Activated naive CD8-positive, alpha-beta T cell treated with anti-CD3 and anti-CD28 coated beads for 36 hours (primary cell): ENCODE results near the gene PPP1R7. TPM values are rescaled to one million over a fixed set of nuclear protein-coding genes. Genes with fewer than 3 reads are reported as not detected.

Experiments
- DNase-seq: peaks from one replicate; pipeline ENCODE4 v3.0.0; 2021
- H3K27ac Mint-ChIP-seq: one replicate; pipeline ENCODE4 v1.8.0; 2022; ENCODE audit warnings: mild to moderate bottlenecking, moderate library complexity, mixed read lengths
- H3K27me3 Mint-ChIP-seq: one replicate; pipeline ENCODE4 v1.8.0; 2022; ENCODE audit warnings: mild to moderate bottlenecking, mixed read lengths
- H3K36me3 Mint-ChIP-seq: one replicate; pipeline ENCODE4 v1.8.0; 2021; ENCODE audit warnings: mild to moderate bottlenecking, mixed read lengths
- H3K4me1 Mint-ChIP-seq: one replicate; pipeline ENCODE4 v1.8.0; 2021; ENCODE audit warnings: mixed read lengths
- H3K4me3 Mint-ChIP-seq: one replicate; pipeline ENCODE4 v1.8.0; 2022; ENCODE audit warnings: mild to moderate bottlenecking, moderate library complexity, mixed read lengths
- H3K9me3 Mint-ChIP-seq: one replicate; pipeline ENCODE4 v1.8.0; 2022; ENCODE audit warnings: mixed read lengths
- total RNA-seq, 2 experiments: library from RNA; stranded (reverse); gene quantifications; one replicate each; pipeline ENCODE4 v1.2.3, GENCODE V29; 2021

PPP1R7 gene
- total RNA-seq, 2 experiments from 2014 or later: 80.4 to 85.1 TPM

- DNase-seq: no peak
- Mint-ChIP-seq H3K27me3 (no peaks in the 10 kb centered on the region), H3K36me3 (peaks cover 12% of the 10 kb centered on the region), H3K27ac (no peak overlapping the region), H3K4me1 (peaks cover 12% of the 10 kb centered on the region), H3K4me3 (no peak overlapping the region), H3K9me3 (no peaks in the 10 kb centered on the region)
Observed at GRCh38 chr2:241159116-241159515, 8.8 kb downstream of the PPP1R7 start.

GRCh38 chr2:241160318-241160717, 10.1 kb downstream of the PPP1R7 start:
- Mint-ChIP-seq H3K36me3 (peaks cover 9% of the 10 kb centered on the region), H3K9me3 (no peaks in the 10 kb centered on the region), H3K27me3 (no peaks in the 10 kb centered on the region), H3K4me1 (peaks cover 9% of the 10 kb centered on the region), H3K4me3 (no peak overlapping the region), H3K27ac (no peak overlapping the region)
- DNase-seq: no peak

- Mint-ChIP-seq H3K36me3 (peaks cover 11% of the 10 kb centered on the region), H3K4me1 (peaks cover 9% of the 10 kb centered on the region), H3K9me3 (no peaks in the 10 kb centered on the region), H3K4me3 (no peak overlapping the region), H3K27me3 (no peaks in the 10 kb centered on the region), H3K27ac (no peak overlapping the region)
- DNase-seq: no peak
Observed at GRCh38 chr2:241161646-241162281, 11.5 kb downstream of the PPP1R7 start.

GRCh38 chr2:241163601-241164118, 13.4 kb downstream of the PPP1R7 start:
- Mint-ChIP-seq H3K4me1 (peaks cover 4% of the 10 kb centered on the region), H3K27me3 (no peaks in the 10 kb centered on the region), H3K4me3 (no peak overlapping the region), H3K9me3 (no peaks in the 10 kb centered on the region), H3K27ac (no peak overlapping the region), H3K36me3 (peaks cover 12% of the 10 kb centered on the region)
- no peak for DNase-seq

- no peaks in the 10 kb centered on the region for H3K27me3 Mint-ChIP-seq
- DNase-seq: no peak
- H3K4me3 Mint-ChIP-seq: no peak overlapping the region
- peaks cover 14% of the 10 kb centered on the region for H3K9me3 Mint-ChIP-seq
- H3K4me1 Mint-ChIP-seq: peaks cover 4% of the 10 kb centered on the region
- peaks cover 43% of the 10 kb centered on the region for H3K36me3 Mint-ChIP-seq
- no peak overlapping the region for H3K27ac Mint-ChIP-seq
Observed at GRCh38 chr2:241168366-241168765, 18.1 kb downstream of the PPP1R7 start.

- H3K27me3 Mint-ChIP-seq: no peaks in the 10 kb centered on the region
- H3K4me3 Mint-ChIP-seq: no peak overlapping the region
- H3K9me3 Mint-ChIP-seq: peaks cover 14% of the 10 kb centered on the region
- H3K4me1 Mint-ChIP-seq: no peaks in the 10 kb centered on the region
- peaks cover 47% of the 10 kb centered on the region for H3K36me3 Mint-ChIP-seq
- H3K27ac Mint-ChIP-seq: no peak overlapping the region
- DNase-seq: no peak
Observed at GRCh38 chr2:241173557-241173956, 23.3 kb downstream of the PPP1R7 start.

- Mint-ChIP-seq H3K4me1 (peaks cover 3% of the 10 kb centered on the region), H3K27ac (no peak overlapping the region), H3K27me3 (no peaks in the 10 kb centered on the region), H3K36me3 (peaks cover 12% of the 10 kb centered on the region), H3K9me3 (no peaks in the 10 kb centered on the region), H3K4me3 (no peak overlapping the region)
- DNase-seq: no peak
Observed at GRCh38 chr2:241177526-241178334, 27.5 kb downstream of the PPP1R7 start.

- Mint-ChIP-seq H3K27me3 (no peaks in the 10 kb centered on the region), H3K4me3 (no peak overlapping the region), H3K27ac (no peak overlapping the region), H3K9me3 (no peaks in the 10 kb centered on the region), H3K36me3 (peaks cover 7% of the 10 kb centered on the region), H3K4me1 (peaks cover 3% of the 10 kb centered on the region)
- no peak for DNase-seq
Observed at GRCh38 chr2:241178961-241179360, 28.7 kb downstream of the PPP1R7 start.

GRCh38 chr2:241179899-241180298, 29.6 kb downstream of the PPP1R7 start:
- Mint-ChIP-seq H3K4me1 (peaks cover 3% of the 10 kb centered on the region), H3K27ac (no peak overlapping the region), H3K27me3 (no peaks in the 10 kb centered on the region), H3K9me3 (no peaks in the 10 kb centered on the region), H3K4me3 (no peak overlapping the region), H3K36me3 (peaks cover 6% of the 10 kb centered on the region)
- no peak for DNase-seq

GRCh38 chr2:241180495-241180894, 30.2 kb downstream of the PPP1R7 start:
- H3K36me3 Mint-ChIP-seq: peaks cover under 1% of the 10 kb centered on the region
- H3K9me3 Mint-ChIP-seq: no peaks in the 10 kb centered on the region
- DNase-seq: no peak
- H3K27me3 Mint-ChIP-seq: no peaks in the 10 kb centered on the region
- no peak overlapping the region for H3K27ac Mint-ChIP-seq
- H3K4me3 Mint-ChIP-seq: no peak overlapping the region
- H3K4me1 Mint-ChIP-seq: peaks cover 3% of the 10 kb centered on the region

- DNase-seq: no peak
- H3K4me1 Mint-ChIP-seq: peaks cover 3% of the 10 kb centered on the region
- no peaks in the 10 kb centered on the region for H3K27me3 Mint-ChIP-seq
- no peak overlapping the region for H3K4me3 Mint-ChIP-seq
- no peak overlapping the region for H3K27ac Mint-ChIP-seq
- no peaks in the 10 kb centered on the region for H3K36me3 Mint-ChIP-seq
- H3K9me3 Mint-ChIP-seq: no peaks in the 10 kb centered on the region
Observed at GRCh38 chr2:241182126-241182525, 31.9 kb downstream of the PPP1R7 start.

- Mint-ChIP-seq H3K27me3 (no peaks in the 10 kb centered on the region), H3K9me3 (no peaks in the 10 kb centered on the region), H3K4me1 (peaks cover 3% of the 10 kb centered on the region), H3K36me3 (no peaks in the 10 kb centered on the region), H3K27ac (no peak overlapping the region), H3K4me3 (no peak overlapping the region)
- no peak for DNase-seq
Observed at GRCh38 chr2:241182531-241183133, 32.4 kb downstream of the PPP1R7 start.

GRCh38 chr2:241183221-241183620, 33.0 kb downstream of the PPP1R7 start:
- Mint-ChIP-seq H3K4me1 (peaks cover 3% of the 10 kb centered on the region), H3K9me3 (no peaks in the 10 kb centered on the region), H3K36me3 (no peaks in the 10 kb centered on the region), H3K4me3 (no peak overlapping the region), H3K27ac (no peak overlapping the region), H3K27me3 (no peaks in the 10 kb centered on the region)
- DNase-seq: no peak

- Mint-ChIP-seq H3K27me3 (no peaks in the 10 kb centered on the region), H3K4me3 (no peak overlapping the region), H3K4me1 (peaks cover 2% of the 10 kb centered on the region), H3K36me3 (no peaks in the 10 kb centered on the region), H3K27ac (no peak overlapping the region), H3K9me3 (no peaks in the 10 kb centered on the region)
- DNase-seq: no peak
Observed at GRCh38 chr2:241184901-241185300, 34.6 kb downstream of the PPP1R7 start.

- H3K9me3 Mint-ChIP-seq: no peaks in the 10 kb centered on the region
- H3K27ac Mint-ChIP-seq: no peak overlapping the region
- H3K36me3 Mint-ChIP-seq: no peaks in the 10 kb centered on the region
- no peak overlapping the region for H3K4me3 Mint-ChIP-seq
- no peak for DNase-seq
- no peaks in the 10 kb centered on the region for H3K27me3 Mint-ChIP-seq
- H3K4me1 Mint-ChIP-seq: no peaks in the 10 kb centered on the region
Observed at GRCh38 chr2:241185961-241186360, 35.7 kb downstream of the PPP1R7 start.
